Stimulated activated CD4-positive, alpha-beta T cell treated with anti-CD3 and anti-CD28 coated beads, Interleukin-1b, Interleukin-23, amount 100 ng/mL, for 24 hours (primary cell): ENCODE data around the gene RPS16.

Source experiments
- DNase-seq, 4 experiments: peaks; one replicate each; pipeline ENCODE4 v3.0.0-alpha.2; 2020; ENCODE audit warnings: low read depth in 4 of 4, low spot score in 1 of 4

The RPS16 gene

DNA sequence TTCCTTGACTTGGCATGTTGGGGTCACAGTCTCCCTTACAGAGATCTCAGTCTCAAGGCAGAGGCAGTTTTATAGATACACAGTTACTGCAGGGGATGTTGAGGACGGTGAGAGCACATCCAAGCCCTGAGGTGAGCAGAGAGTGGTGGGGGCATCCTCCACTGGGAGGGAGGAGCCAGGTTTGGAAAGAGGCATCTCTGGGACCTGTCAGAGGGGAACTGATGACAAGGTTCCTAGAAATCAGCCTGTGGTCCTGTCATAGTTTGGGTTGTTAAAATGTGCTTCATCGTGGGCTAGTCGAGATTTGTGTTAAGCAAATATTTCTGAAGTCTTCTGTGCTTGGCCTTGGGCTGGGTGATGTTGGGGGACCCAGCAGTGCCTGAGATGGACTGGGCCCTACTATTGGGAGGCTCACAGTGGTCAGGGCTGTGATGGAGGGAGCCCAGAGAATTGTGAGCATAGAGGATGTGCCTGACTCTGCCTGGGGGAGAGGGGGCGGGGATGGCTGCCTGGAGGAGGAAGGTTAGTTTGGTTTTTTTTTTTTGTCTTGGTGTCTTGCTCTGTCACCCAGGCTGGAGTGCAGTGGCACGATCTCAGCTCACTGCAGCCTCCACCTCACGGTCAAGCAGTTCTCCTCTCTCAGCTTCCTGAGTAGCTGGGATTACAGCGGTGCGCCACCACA is 13.5 kb upstream of the RPS16 start:
- DNase-seq, result no peak

DNA sequence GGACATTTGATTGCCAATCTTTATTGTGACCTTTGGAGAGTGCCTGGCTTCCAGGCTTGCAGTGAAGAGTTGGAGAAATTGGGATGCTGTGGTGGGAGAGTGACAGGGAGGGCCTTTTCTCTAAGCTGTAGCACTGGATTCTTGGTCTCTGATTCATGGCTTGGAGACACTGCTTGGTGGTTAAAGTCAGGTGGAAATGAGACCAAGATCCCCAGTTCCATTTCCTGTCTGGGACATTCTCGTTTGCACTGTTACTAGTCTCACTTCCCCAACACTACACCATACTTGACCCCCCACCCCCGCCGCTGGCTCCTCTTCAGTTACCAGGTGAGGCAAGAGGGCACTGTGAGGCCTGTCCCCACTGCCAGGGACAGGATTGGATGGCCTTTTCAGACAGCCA is 12.5 kb upstream of the RPS16 start:
- no peak for DNase-seq

DNA sequence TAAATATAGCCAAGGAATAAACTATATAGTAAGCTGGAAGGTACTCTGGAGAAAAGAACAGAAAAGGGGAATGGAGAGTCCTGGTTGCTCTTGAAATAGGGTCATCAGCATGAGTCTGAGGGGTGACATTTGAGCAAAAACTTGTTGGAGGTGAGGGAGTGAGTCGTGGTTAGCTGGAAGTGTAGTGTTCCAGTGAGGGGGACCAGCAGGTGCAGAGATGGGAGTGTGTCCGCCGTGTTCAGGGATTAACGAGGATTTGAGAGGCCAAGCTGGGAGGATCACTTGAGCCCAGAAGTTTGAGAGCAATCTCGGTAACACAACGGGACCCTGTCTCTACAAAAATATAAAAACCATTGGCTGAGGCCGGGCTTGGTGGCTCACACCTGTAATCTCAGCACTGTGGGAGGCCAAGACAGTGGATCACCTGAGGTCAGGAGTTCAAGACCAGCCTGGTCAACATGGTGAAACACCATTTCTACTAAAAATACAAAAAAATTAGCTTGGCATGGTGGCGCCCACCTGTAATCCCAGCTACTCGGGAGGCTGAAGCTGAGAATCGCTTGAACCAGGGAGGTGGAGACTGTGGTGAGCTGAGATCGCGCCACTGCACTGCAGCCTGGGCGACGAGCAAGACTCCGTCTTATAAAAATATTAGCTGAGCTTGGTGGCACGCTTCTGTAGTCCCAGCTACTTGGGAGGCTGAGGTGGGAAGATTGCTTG is 10.8 kb upstream of the RPS16 start:
- DNase-seq, result no peak

DNA sequence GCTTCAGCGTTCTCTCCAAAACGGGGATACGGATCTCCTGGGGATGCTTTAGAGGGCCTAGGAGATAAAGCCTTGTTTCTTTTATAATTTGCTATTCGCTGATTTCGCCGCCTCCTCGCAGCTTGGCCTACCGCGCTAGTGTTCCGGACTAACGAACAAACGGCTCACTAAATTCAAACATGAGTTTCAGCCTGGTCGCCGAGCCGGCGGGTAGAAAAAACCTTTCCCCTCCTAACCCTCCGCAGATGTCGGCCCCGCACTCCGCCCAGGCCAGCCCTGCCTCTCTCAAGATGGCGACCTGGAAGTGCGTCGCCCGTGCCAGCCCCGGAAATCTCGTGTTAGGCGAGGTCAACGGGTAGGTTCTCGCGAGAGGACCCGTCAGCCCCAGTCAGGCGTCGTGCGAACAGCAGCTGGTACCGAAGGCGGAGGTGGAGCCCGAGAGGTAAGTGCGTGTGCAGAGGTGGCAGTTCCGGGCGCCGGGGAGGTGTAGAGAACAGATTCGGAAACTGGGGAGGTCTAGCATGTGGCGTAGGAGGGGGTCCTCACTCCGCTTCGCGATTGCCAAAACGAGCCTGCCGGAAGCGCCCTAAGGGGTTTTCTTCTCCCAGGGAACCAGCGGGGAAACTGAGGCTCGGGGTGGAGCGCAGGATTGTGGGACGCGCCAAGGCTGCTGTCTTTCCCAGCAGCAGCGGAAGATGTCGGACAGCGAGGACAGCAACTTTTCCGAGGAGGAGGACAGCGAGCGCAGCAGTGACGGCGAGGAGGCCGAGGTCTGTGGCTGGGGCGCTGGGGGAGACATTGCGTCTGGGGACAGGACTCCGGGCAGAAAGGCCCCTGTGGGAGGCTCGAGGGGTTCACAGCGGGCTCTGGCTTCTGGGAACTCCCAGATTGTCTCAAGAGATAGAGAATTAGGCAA is 9.7 kb upstream of the RPS16 start, which contains the start of gene SUPT5H:
TSS of gene SUPT5H (plus strand) at position 387 of the 916 bp plus-strand sequence. CDS start at position 696, 309 bp downstream.
- DNase-seq, result peak; percentile 90 to 97 (median 94)

DNA sequence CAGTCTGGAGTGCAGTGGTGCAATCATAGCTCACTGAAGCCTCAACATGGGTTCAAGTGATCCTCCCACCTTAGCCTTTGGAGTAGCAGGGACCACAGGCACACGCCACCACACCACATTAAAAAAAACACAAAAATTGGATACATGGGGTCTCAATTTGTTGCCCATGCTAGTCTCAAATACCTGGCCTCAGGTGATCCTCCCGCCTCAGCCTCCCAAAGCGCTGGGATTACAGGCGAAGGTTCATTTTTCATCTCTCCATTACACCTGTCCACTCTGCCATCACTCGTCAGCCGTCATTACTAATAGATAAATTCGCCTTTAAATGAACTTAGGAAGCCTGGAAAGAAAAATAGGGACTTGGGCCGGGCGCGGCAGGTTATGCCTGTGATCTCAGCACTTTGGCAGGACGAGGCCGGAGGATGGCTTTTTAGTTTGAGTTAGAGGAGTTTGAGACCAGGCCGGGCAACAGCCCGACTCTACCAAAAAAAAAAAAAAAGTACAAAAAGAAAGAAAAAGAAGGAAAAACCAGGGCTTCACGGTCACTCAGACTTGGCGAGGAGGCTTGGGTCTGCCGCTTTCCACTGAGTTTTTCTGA is 8.9 kb upstream of the RPS16 start:
- DNase-seq, result no peak

- DNase-seq, result no peak
Measured at GRCh38 chr19:39438270-39438934, 2.7 kb upstream of the RPS16 start.

- DNase-seq, result no peak
Measured at GRCh38 chr19:39436350-39436716, 584 bp upstream of the RPS16 start.

GRCh38 chr19:39434123-39435076 is 1.3 kb downstream of the RPS16 start:
- no peak for DNase-seq

GRCh38 chr19:39433480-39434079 is 2.2 kb downstream of the RPS16 start:
- DNase-seq, result no peak

DNA sequence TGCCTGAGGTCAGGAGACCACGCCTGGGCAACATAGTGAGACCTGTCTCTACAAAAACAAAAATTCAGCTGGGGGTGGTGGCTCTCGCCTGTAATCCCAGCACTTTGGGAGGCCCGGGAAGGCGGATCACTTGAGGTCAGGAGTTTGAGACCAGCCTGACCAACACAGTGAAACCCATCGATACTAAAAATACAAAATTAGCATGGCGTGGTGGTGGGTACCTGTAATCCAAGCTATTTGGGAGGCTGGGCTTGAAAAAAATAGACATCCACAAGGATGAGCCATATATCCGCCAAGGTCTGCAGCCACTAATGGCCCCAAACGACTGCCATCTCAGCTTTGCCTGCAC is 3.1 kb downstream of the RPS16 start:
- no peak for DNase-seq

DNA sequence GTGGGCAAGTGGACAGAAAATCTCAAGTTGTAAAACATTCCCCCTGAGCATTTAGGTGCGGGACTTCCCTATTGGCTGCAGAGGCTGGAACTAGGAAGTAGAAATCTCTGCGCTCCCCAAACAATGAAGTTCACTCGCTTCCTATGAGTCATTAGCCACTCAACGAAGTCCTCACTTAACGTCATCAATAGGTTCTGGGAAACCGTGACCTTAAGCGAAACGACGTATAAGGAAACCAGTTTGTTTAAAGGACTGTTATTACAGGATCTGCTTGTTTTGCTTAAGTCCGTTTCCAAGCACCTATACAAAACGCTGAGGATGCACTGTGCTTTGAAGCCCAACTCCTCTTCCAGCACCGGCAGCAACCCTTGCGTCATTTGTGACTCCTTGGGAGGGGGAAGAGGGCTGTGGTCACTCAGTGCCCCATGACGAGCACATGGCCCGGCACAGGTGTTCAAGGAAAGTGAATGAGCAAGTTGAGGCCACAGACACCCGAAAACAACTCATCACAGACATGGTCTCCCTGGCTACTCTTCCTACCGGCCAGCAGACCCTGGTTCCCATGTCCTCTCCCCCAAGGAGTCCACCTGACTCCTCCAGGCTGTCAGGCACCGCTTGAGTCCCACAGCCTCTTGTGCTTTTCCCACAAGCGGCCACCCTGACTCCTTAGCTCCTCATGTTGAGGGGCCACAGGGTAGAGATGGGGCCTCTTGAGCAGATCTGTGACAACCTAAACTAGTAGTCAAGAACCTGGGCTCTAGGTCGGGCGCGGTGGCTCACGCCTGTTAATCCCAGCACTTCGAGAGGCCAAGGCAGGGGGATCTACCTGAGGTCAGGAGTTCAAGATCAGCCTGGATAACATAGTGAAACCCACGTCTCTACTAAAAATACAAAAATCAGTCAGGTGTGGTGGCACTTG is 4.8 kb downstream of the RPS16 start:
- DNase-seq, result no peak

GRCh38 chr19:39428283-39429112 is 7.3 kb downstream of the RPS16 start:
- no peak for DNase-seq

DNA sequence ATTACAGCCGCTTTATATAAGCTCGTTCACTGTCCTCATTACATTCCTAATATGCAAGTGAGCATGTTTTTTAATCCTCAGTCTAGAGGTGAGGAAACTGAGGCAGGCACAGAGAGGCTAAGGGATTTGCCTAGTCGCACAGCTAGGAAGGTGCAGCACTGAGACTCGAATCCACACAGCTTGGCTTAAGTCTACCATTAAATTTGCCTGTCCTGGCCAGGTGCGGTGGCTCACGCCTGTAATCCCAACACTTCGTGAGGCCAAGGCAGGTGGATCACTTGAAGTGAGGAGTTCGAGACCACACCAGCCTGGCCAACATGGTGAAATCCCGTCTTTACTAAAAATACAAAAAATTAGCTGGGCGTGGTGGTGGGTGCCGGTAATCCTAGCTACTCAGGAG is 8.0 kb downstream of the RPS16 start:
- DNase-seq, result no peak

DNA sequence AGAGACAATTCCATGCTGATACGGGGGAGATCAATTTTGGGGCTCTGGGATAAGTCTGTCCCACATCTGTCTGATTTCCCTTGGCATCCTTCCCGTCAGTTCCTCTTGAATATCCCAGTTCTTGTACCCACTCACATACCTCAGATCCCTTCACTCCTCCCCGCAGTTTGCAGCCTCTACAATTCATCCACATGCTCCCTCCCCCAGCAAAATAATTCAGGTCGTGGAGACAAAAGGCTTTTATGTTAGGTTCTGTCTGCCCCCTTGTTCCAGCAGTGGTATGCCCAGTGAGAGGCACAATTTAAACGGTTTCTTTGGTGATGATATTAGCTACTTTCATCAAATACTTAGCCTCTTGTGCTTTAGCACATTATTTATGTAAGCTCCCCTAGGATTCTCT is 9.6 kb downstream of the RPS16 start:
- DNase-seq, result no peak

GRCh38 chr19:39425744-39426143 is 10.0 kb downstream of the RPS16 start:
- no peak for DNase-seq

GRCh38 chr19:39424934-39425333 is 10.8 kb downstream of the RPS16 start:
- no peak for DNase-seq

DNA sequence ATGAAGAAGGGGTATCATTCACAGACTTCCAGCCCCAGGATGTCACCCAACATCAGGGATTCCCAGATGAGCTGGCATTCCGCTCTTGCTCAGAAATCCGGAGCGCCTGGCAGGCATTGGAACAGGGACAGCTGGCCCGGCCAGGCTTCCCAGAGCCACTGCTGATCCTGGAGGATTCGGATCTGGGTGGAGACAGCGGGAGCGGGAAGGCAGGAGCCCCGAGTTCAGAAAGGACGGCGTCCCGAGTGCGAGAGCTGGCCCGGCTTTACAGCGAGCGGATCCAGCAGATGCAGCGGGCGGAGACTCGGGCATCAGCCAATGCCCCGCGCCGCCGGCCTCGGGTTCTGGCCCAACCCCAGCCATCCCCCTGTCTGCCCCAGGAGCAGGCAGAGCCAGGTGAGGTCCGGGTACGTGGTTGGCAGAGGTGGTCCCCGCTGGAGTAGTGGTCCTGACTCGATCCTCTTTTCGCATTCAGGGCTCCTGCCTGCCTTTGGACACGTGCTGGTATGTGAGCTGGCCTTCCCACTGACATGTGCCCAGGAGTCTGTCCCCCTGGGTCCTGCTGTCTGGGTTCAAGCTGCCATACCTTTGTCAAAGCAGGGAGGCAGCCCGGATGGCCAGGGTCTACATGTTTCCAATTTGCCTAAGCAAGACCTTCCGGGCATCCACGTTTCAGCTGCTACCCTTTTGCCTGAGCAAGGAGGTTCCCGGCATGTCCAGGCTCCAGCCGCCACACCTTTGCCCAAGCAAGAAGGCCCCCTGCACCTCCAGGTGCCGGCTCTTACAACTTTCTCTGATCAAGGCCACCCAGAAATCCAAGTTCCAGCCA is 12.3 kb downstream of the RPS16 start:
- no peak for DNase-seq
